22Rv1 (cell line): ENCODE data around the gene APH1B.
"Not testable (repeated sequence)": the region's sequence is repeated elsewhere in the genome, so short reads cannot be mapped to it uniquely, and the experiment has no call there.

ENCODE experiments used
- H3K27ac ChIP-seq: fragments of 450-650 bp; 2 replicates; pipeline ENCODE4 v1.5.1; 2017
- CTCF ChIP-seq: fragments of 450-650 bp; IDR thresholded peaks from 2 replicates; pipeline ENCODE4 v1.5.1; 2017; ENCODE audit warnings: mild to moderate bottlenecking
- ZFX ChIP-seq: fragments of 450-650 bp; IDR thresholded peaks from 2 replicates; pipeline ENCODE4 v1.6.1; 2017; ENCODE audit warnings: antibody characterized with exemption, borderline replicate concordance

Gene APH1B

DNA sequence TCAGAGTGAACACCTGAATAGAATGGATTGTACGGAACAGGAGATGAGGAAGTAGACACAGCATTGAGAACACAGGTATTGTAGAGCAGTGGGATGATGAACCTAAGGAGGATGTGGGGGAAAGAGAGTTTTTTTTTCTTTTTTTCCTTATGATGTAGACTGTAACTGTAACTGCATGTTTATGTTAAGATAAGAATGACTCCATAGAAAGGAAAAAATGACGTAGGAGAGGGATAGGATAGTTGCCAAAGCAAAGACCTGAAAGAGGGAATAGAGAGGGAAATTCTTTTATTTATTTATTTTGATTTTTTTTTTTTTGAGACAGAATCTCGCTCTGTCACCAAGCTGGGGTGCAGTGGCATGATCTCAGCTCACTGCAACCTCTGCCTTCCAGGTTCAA lies 33.2 kb downstream of the APH1B start:
- no peak for TF ChIP-seq CTCF
- no peak for TF ChIP-seq ZFX

GRCh38 chr15:63312286-63312685 lies 34.9 kb downstream of the APH1B start:
- H3K27ac ChIP-seq, result no peak overlapping the region
- no peak for TF ChIP-seq CTCF
- no peak for TF ChIP-seq ZFX

More for the DNA sequence above, 33.2 kb downstream of the APH1B start:
- no peak overlapping the region for H3K27ac ChIP-seq

DNA sequence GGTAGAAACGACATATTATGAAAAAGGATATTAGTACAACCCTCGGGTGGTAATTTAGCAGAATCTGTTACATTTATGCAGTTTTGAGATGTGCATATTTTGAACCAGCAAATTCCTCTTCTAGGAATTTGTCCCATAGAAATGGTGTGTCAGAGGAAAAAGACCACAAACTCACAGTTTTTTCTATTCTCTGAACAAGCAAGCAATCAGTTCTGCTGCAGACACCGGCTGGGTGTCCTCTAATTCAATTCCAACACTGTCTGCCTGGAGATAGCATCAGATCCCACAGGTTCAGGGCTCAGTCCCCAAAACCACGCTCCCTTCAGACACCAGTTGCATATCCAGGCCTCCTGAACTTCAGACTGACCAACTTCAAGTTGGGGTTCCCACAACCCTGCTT lies 36.4 kb downstream of the APH1B start:
- H3K27ac ChIP-seq, result no peak overlapping the region
- no peak for TF ChIP-seq CTCF

- H3K27ac ChIP-seq, result no peak overlapping the region
- TF ChIP-seq CTCF (no peak), ZFX (no peak)
Observed at GRCh38 chr15:63314409-63314808, 37.0 kb downstream of the APH1B start.

- no peak overlapping the region for H3K27ac ChIP-seq
- no peak for TF ChIP-seq ZFX
- TF ChIP-seq CTCF, result no peak
Observed at GRCh38 chr15:63318344-63318743, 40.9 kb downstream of the APH1B start.

DNA sequence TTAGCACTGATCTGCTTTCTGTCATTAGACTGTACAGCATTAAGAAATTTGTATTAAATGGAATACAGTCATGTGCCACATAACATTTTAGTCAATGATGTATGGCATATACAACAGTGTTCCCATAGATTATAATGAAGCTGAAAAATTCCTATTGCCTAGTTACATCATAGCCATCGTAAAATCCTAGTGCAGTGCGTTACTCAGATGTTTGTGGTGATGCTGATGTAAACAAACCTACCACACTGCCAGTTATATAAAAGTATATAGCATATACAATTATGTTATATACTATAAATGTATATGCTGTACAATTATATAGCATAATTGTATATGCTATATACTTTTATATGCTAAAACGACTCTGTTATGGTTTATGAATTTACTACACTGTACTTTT lies 41.7 kb downstream of the APH1B start:
- TF ChIP-seq ZFX (no peak), CTCF (no peak)
- no peak overlapping the region for H3K27ac ChIP-seq

GRCh38 chr15:63320446-63320845 lies 43.0 kb downstream of the APH1B start:
- not testable (repeated sequence) for H3K27ac ChIP-seq

DNA sequence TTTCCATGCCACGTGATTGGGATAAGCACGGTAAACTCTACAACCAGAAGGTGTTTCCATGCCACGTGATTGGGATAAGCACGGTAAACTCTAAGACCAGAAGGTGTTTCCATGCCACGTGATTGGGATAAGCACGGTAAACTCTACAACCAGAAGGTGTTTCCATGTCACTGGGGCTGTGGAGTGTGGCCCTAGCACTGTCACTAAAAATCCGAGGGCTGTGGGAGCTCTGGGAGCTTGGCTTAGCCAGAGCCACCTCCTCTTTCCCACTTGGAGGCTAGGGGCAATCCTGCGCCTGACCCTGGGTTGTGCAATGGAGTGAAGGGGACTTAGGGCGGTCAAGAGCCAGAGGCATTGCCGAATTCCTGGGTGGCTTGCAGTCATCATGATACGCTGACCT lies 43.6 kb downstream of the APH1B start:
- H3K27ac ChIP-seq, result not testable (repeated sequence)

- TF ChIP-seq CTCF (no peak), ZFX (no peak)
Observed at GRCh38 chr15:63321462-63321861, 44.1 kb downstream of the APH1B start.

More at GRCh38 chr15:63321462-63321861, 44.1 kb downstream of the APH1B start:
- H3K27ac ChIP-seq, result no peak overlapping the region
